Heart right ventricle (tissue), 16 donors: Measurements from ENCODE around the gene LRRC75A. TPM values are rescaled to one million over a fixed set of nuclear protein-coding genes. Genes with fewer than 3 reads are reported as not detected.

Source experiments
- ATAC-seq, 8 donors: fragments of 200-7000 bp; cut with Tn5 transposase; one replicate each; pipeline ENCODE4 v1.9.1; 2020; ENCODE audit warnings: mild to moderate bottlenecking in 8 of 8, moderate library complexity in 8 of 8, moderate number of reproducible peaks in 1 of 8
- DNase-seq, 2 donors: peaks; one replicate each; pipeline ENCODE4 v3.0.0-alpha.2; 2020
- H3K27ac ChIP-seq, 10 donors: fragments of 200-600 bp; sonication (generic) in 2 of 10; one replicate each; pipeline versions ENCODE4 v1.5.0 to v1.8.0; 2020 to 2022; ENCODE audit warnings: mild to moderate bottlenecking in 3 of 10
- H3K27me3 ChIP-seq, 7 donors: fragments of 200-600 bp; one replicate each; pipeline ENCODE4 v1.8.0; 2021 to 2022; ENCODE audit warnings: mild to moderate bottlenecking in 2 of 7
- H3K36me3 ChIP-seq, 9 donors: fragments of 200-600 bp; sonication (generic) in 1 of 9; one replicate each; pipeline versions ENCODE4 v1.5.0 to v1.8.0; 2020 to 2022; ENCODE audit warnings: mild to moderate bottlenecking in 2 of 9
- H3K4me1 ChIP-seq, 9 donors: fragments of 200-600 bp; sonication (generic) in 1 of 9; one replicate each; pipeline versions ENCODE4 v1.5.0 to v1.8.0; 2020 to 2022; ENCODE audit warnings: mild to moderate bottlenecking in 4 of 9
- H3K4me3 ChIP-seq, 10 donors: fragments of 200-600 bp; sonication (generic) in 2 of 10; one replicate each; pipeline versions ENCODE4 v1.5.0 to v1.8.0; 2020 to 2022; ENCODE audit warnings: mild to moderate bottlenecking in 7 of 10, moderate library complexity in 2 of 10
- H3K9me3 ChIP-seq, 11 donors: fragments of 200-600 bp in 10 of 11; sonication (generic) in 2 of 11; one replicate each; pipeline versions ENCODE4 v1.5.0 to v1.8.0; 2013 to 2022; ENCODE audit warnings: mild to moderate bottlenecking in 2 of 11, control low read depth in 1 of 11, moderate library complexity in 1 of 11
- WGBS, 2 donors: extraction: QIAGEN DNeasy Blood & Tissue Kit; methylation state at CpG; one replicate each; pipeline ENCODE4 v1.1.7; 2013; ENCODE audit warnings: inconsistent platforms in 1 of 2; 5-methylcytosine and 5-hydroxymethylcytosine counted together
- intact Hi-C, 10 donors: fragments of 100-400 bp; cut with DNase I; formaldehyde crosslinking; loops; one replicate each; pipeline versions ENCODE4 v1.11.1 to v1.14.2; 2022
- polyA plus RNA-seq, 2 donors: library from polyadenylated mRNA; stranded (reverse); fragments of 200-250 nt; gene quantifications; one replicate each; pipeline ENCODE4 v1.2.3, GENCODE V29; 2013
- total RNA-seq, 10 donors: library from RNA; stranded (reverse); fragmentation: NEBNext Ultra II Directional in 3 of 10; extraction: Animal tissue kit (Norgen Biotek cat#: 25700) in 3 of 10; gene quantifications; one replicate each; pipeline versions ENCODE4 v1.2.1 to v1.2.4, GENCODE V29; 2021 to 2023
- TF ChIP-seq, protein P1 (sequence below), 9 donors: fragments of 200-600 bp; sonication (generic) in 2 of 9; IDR thresholded peaks; one replicate each; pipeline versions ENCODE4 v1.5.0 to v1.8.0; 2021 to 2022; ENCODE audit warnings: antibody characterized with exemption in 9 of 9, mild to moderate bottlenecking in 5 of 9, moderate library complexity in 1 of 9
- donor health status: Arrhythmogenic right ventricular cardiomyopathy.
- donor health status: ischemic (EF 13 %, LVEDD 7.1; RV severe dilation, severe dysfunction).
- donor health status: healthy with polysubstance abuse.
- donor health status: DM: no; HTN: yes; CAD: no.
- donor health status: DM: no; HTN: no; CAD: no.
- donor health status: ischemic (EF 25% LVEDD 6.9; RV normal size, moderate dysfunction).
- donor health status: ischemic (EF 25% LVEDD 5.7; RV mildly dilated, moderate dysfunction).
- donor health status: healthy.
- donor health status: DM: yes; HTN: yes; CAD: no.
- donor health status: Ischemic cardiomyopathy.
- donor health status: ischemic (EF 35%, LVEDD 5.7; RV mildly dilated, moderate dysfunction).
- donor health status: nonischemic (EF 11% LVEDD 7.7; RV severe dilation, severe dysfunction).
- donor health status: DM: yes; HTN: yes; CAD: no.
- donor health status: PGD.
- donor health status: ischemic (EF 29% LVEDD 5.4; RV normal size, mild dysfunction).
- donor health status: nonischemic (EF 23%, LVEDD 6.1; RV moderate dilation, normal function).

The LRRC75A gene
- total and polyA plus RNA-seq, 12 donors: 0.34 to 1.3 (median 0.58) TPM

- ATAC-seq: no peak
- TF ChIP-seq, protein P1, sequence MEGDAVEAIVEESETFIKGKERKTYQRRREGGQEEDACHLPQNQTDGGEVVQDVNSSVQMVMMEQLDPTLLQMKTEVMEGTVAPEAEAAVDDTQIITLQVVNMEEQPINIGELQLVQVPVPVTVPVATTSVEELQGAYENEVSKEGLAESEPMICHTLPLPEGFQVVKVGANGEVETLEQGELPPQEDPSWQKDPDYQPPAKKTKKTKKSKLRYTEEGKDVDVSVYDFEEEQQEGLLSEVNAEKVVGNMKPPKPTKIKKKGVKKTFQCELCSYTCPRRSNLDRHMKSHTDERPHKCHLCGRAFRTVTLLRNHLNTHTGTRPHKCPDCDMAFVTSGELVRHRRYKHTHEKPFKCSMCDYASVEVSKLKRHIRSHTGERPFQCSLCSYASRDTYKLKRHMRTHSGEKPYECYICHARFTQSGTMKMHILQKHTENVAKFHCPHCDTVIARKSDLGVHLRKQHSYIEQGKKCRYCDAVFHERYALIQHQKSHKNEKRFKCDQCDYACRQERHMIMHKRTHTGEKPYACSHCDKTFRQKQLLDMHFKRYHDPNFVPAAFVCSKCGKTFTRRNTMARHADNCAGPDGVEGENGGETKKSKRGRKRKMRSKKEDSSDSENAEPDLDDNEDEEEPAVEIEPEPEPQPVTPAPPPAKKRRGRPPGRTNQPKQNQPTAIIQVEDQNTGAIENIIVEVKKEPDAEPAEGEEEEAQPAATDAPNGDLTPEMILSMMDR (IDR thresholded peaks at IDR 0.05): no peak
- WGBS, 2 donors: 92 to 94% methylated on average over 7 of the region's 7 CpGs
- no peak for DNase-seq
- Histone ChIP-seq H3K27ac (no peak overlapping the region), H3K9me3 (no peaks in the 10 kb centered on the region), H3K36me3 (peaks cover 0 to 98% (median 6%) of the 10 kb centered on the region in 9 donors), H3K27me3 (no peaks in the 10 kb centered on the region), H3K4me3 (no peak overlapping the region), H3K4me1 (peaks cover 0 to 34% (median 19%) of the 10 kb centered on the region in 9 donors)
- intact Hi-C loops: no loop called here
Observed at GRCh38 chr17:16422416-16422815, 69.6 kb downstream of the LRRC75A start.

GRCh38 chr17:16419929-16420271 lies 72.1 kb downstream of the LRRC75A start:
- no peak for ATAC-seq

GRCh38 chr17:16419074-16419928 lies 72.7 kb downstream of the LRRC75A start:
- DNase-seq: no peak
- Histone ChIP-seq H3K27me3 (no peaks in the 10 kb centered on the region), H3K4me3 (no peak overlapping the region), H3K27ac (peak overlapping the region in 5 of 10 donors; percentile 12 to 97 (median 21)), H3K4me1 (peaks cover 0 to 54% (median 31%) of the 10 kb centered on the region in 9 donors), H3K9me3 (no peaks in the 10 kb centered on the region), H3K36me3 (peaks cover 0 to 68% (median 6%) of the 10 kb centered on the region in 9 donors)
- ATAC-seq: no peak
- TF ChIP-seq, protein P1 (IDR thresholded peaks at IDR 0.05): no peak
- 77 to 84% methylated on average over 8 of the region's 8 CpGs for WGBS, 2 donors
- intact Hi-C loops: loop anchor here in 2 of 10 donors (5.0 to 10.0 kb wide), 2 partner anchors 37 to 54 kb away; partner anchors contain the start of gene UBB (in 1 of the 2)

More at GRCh38 chr17:16419929-16420271, 72.1 kb downstream of the LRRC75A start:
- Histone ChIP-seq H3K36me3 (peaks cover 0 to 74% (median 6%) of the 10 kb centered on the region in 9 donors), H3K27ac (peak overlapping the region in 3 of 10 donors; percentile 9 to 97 (median 19)), H3K4me1 (peaks cover 0 to 50% (median 31%) of the 10 kb centered on the region in 9 donors), H3K4me3 (no peak overlapping the region), H3K9me3 (no peaks in the 10 kb centered on the region), H3K27me3 (no peaks in the 10 kb centered on the region)
- intact Hi-C loops: loop anchor here in 2 of 10 donors (5.0 to 10.0 kb wide), 2 partner anchors 38 to 55 kb away; partner anchors contain the start of gene UBB (in 1 of the 2)
- TF ChIP-seq, protein P1 (IDR thresholded peaks at IDR 0.05): no peak
- 82 to 95% methylated on average over 10 of the region's 10 CpGs for WGBS, 2 donors
- DNase-seq: no peak

GRCh38 chr17:16418685-16419068 lies 73.3 kb downstream of the LRRC75A start:
- H3K36me3 ChIP-seq: peaks cover 0 to 62% (median 6%) of the 10 kb centered on the region in 9 donors
- H3K9me3 ChIP-seq: no peaks in the 10 kb centered on the region
- peak overlapping the region in 4 of 10 donors; percentile 12 to 97 (median 42) for H3K27ac ChIP-seq
- peaks cover 0 to 54% (median 31%) of the 10 kb centered on the region in 9 donors for H3K4me1 ChIP-seq
- intact Hi-C loops: loop anchor here in 2 of 10 donors (5.0 to 10.0 kb wide), 2 partner anchors 36 to 54 kb away; partner anchors contain the start of gene UBB (in 1 of the 2)
- WGBS, 2 donors: 44 to 88% methylated on average over 2 of the region's 2 CpGs
- TF ChIP-seq, protein P1 (IDR thresholded peaks at IDR 0.05): no peak
- H3K4me3 ChIP-seq: no peak overlapping the region
- no peak for DNase-seq
- ATAC-seq: no peak
- no peaks in the 10 kb centered on the region for H3K27me3 ChIP-seq
